Transverse colon (tissue), 4 donors: ENCODE data around the gene CLSTN2. TPM values are rescaled to one million over a fixed set of nuclear protein-coding genes. Genes with fewer than 3 reads are reported as not detected.

ENCODE experiments used
- DNase-seq: peaks from one replicate; pipeline ENCODE4 v3.0.0-alpha.2; 2019
- H3K27ac ChIP-seq, 4 donors: fragments of 200-600 bp; sonication (generic); 2 replicates each; pipeline ENCODE4 v1.5.1; 2016 to 2018; ENCODE audit warnings: inconsistent platforms in 4 of 4
- H3K27me3 ChIP-seq: fragments of 200-600 bp; sonication (generic); 2 replicates; pipeline ENCODE4 v1.5.1; 2017; ENCODE audit warnings: inconsistent platforms
- H3K36me3 ChIP-seq, 4 donors: fragments of 200-600 bp; sonication (generic); 2 replicates each; pipeline ENCODE4 v1.5.1; 2017 to 2019; ENCODE audit warnings: inconsistent platforms in 4 of 4
- H3K4me1 ChIP-seq, 4 donors: fragments of 200-600 bp; sonication (generic); 2 replicates each; pipeline ENCODE4 v1.5.1; 2017 to 2020; ENCODE audit warnings: inconsistent platforms in 4 of 4
- H3K4me3 ChIP-seq, 4 donors: fragments of 200-600 bp; sonication (generic); 1 replicate in 1 of 4; 2 replicates in 3 of 4; pipeline versions ENCODE4 v1.5.1 to v1.6.1; 2017 to 2019; ENCODE audit warnings: inconsistent platforms in 4 of 4
- H3K9me3 ChIP-seq, 2 donors: fragments of 200-600 bp; sonication (generic); 2 replicates each; pipeline ENCODE4 v1.5.1; 2017 to 2019; ENCODE audit warnings: inconsistent platforms in 2 of 2
- CTCF ChIP-seq, 5 experiments: fragments of 200-600 bp in 3 of 5; fragments of 450-650 bp in 2 of 5; sonication (generic) in 3 of 5; IDR thresholded peaks; 1 replicate in 2 of 5; 2 replicates in 3 of 5; pipeline ENCODE4 v1.5.1; 2016 to 2017; ENCODE audit warnings: antibody characterized with exemption in 5 of 5, inconsistent platforms in 3 of 5, mild to moderate bottlenecking in 2 of 5, moderate library complexity in 1 of 5
- EP300 ChIP-seq: sonication (generic); formaldehyde crosslinking; IDR thresholded peaks from one replicate; pipeline ENCODE4 v1.6.1; 2017; ENCODE audit warnings: antibody characterized with exemption, low read depth
- POLR2A ChIP-seq: fragments of 450-650 bp; IDR thresholded peaks from one replicate; pipeline ENCODE4 v1.6.1; 2016; ENCODE audit warnings: antibody characterized with exemption, mild to moderate bottlenecking, moderate library complexity
- POLR2AphosphoS5 ChIP-seq, 3 donors: sonication (generic); formaldehyde crosslinking; IDR thresholded peaks; one replicate each; pipeline ENCODE4 v1.6.1; 2016; ENCODE audit warnings: antibody characterized with exemption in 3 of 3
- WGBS, 2 donors: methylation state at CpG; one replicate each; pipeline ENCODE4 v1.1.5; 2018; ENCODE audit warnings: low coverage in 1 of 2; 5-methylcytosine and 5-hydroxymethylcytosine counted together
- in situ Hi-C, 4 donors: fragments of 200-750 bp; cut with MboI; loops; one replicate each; pipeline versions ENCODE4 v1.15.0 to v1.15.1; 2017; ENCODE audit warnings: low sequenced_read_pairs in 3 of 4, low pct_ligation_motif_present in 1 of 4, low pct_unique_long_range_greater_than_20kb in 1 of 4
- intact Hi-C: fragments of 100-400 bp; cut with DNase I; formaldehyde crosslinking; loops from one replicate; pipeline ENCODE4 v1.15.1; 2023; ENCODE audit warnings: low total_unique reads
- total RNA-seq, 4 donors: library from RNA; depleted of rRNA; stranded (reverse); fragments of >200 nt; gene quantifications; one replicate each; pipeline ENCODE4 v1.1.0, GENCODE V29; 2016

CLSTN2 gene
- total RNA-seq, 4 donors from 2014 or later = 0.60 to 9.0 (median 2.2) TPM

- Histone ChIP-seq H3K9me3 (no peaks in the 10 kb centered on the region), H3K4me3 (no peak overlapping the region), H3K36me3 (no peaks in the 10 kb centered on the region), H3K4me1 (no peaks in the 10 kb centered on the region), H3K27ac (no peak overlapping the region), H3K27me3 (no peaks in the 10 kb centered on the region)
- DNase-seq = no peak
- WGBS, 2 donors = 60 to 82% methylated on average over 1 of the region's 1 CpG
- in situ Hi-C loops = no loop called here
- TF ChIP-seq POLR2AphosphoS5 (IDR thresholded peaks at IDR 0.05) = no peak
- TF ChIP-seq EP300 = no peak
- no peak for TF ChIP-seq CTCF (IDR thresholded peaks at IDR 0.05)
- TF ChIP-seq POLR2A = no peak
- intact Hi-C loops = no loop called here
Measured at GRCh38 chr3:140153736-140154135, 218.8 kb downstream of the CLSTN2 start.

GRCh38 chr3:140157161-140157560, 222.2 kb downstream of the CLSTN2 start:
- intact Hi-C loops (no loop called here), in situ Hi-C loops (no loop called here)
- no peak for DNase-seq
- 92 to 100% methylated on average over 2 of the region's 2 CpGs for WGBS, 2 donors
- no peak for TF ChIP-seq POLR2AphosphoS5 (IDR thresholded peaks at IDR 0.05)
- TF ChIP-seq POLR2A = no peak
- no peak for TF ChIP-seq CTCF (IDR thresholded peaks at IDR 0.05)
- no peak for TF ChIP-seq EP300
- Histone ChIP-seq H3K36me3 (no peaks in the 10 kb centered on the region), H3K4me1 (no peaks in the 10 kb centered on the region), H3K4me3 (no peak overlapping the region), H3K9me3 (no peaks in the 10 kb centered on the region), H3K27me3 (no peaks in the 10 kb centered on the region), H3K27ac (no peak overlapping the region)

GRCh38 chr3:140159646-140160045, 224.7 kb downstream of the CLSTN2 start:
- Histone ChIP-seq H3K27me3 (no peaks in the 10 kb centered on the region), H3K27ac (no peak overlapping the region), H3K9me3 (no peaks in the 10 kb centered on the region), H3K36me3 (no peaks in the 10 kb centered on the region), H3K4me1 (no peaks in the 10 kb centered on the region), H3K4me3 (no peak overlapping the region)
- TF ChIP-seq POLR2A (no peak), CTCF (IDR thresholded peaks at IDR 0.05) (no peak), POLR2AphosphoS5 (IDR thresholded peaks at IDR 0.05) (no peak), EP300 (no peak)
- intact Hi-C loops = no loop called here
- in situ Hi-C loops = no loop called here
- no peak for DNase-seq

GRCh38 chr3:140160553-140160952, 225.6 kb downstream of the CLSTN2 start:
- Histone ChIP-seq H3K9me3 (no peaks in the 10 kb centered on the region), H3K27me3 (no peaks in the 10 kb centered on the region), H3K27ac (no peak overlapping the region), H3K36me3 (no peaks in the 10 kb centered on the region), H3K4me3 (no peak overlapping the region), H3K4me1 (no peaks in the 10 kb centered on the region)
- in situ Hi-C loops = no loop called here
- TF ChIP-seq POLR2A (no peak), CTCF (IDR thresholded peaks at IDR 0.05) (no peak), POLR2AphosphoS5 (IDR thresholded peaks at IDR 0.05) (no peak), EP300 (no peak)
- no peak for DNase-seq
- intact Hi-C loops = no loop called here
- WGBS, 2 donors = 60 to 68% methylated on average over 2 of the region's 2 CpGs
